MV-4-11 (cell line): Measurements from ENCODE around the gene TRAPPC12.
"Not testable (repeated sequence)": the region's sequence is repeated elsewhere in the genome, so short reads cannot be mapped to it uniquely, and the experiment has no call there.

Source experiments
- DNase-seq: peaks from one replicate; lab custom pipeline; 2025; lab: John Stamatoyannopoulos, UW

Gene TRAPPC12

DNA sequence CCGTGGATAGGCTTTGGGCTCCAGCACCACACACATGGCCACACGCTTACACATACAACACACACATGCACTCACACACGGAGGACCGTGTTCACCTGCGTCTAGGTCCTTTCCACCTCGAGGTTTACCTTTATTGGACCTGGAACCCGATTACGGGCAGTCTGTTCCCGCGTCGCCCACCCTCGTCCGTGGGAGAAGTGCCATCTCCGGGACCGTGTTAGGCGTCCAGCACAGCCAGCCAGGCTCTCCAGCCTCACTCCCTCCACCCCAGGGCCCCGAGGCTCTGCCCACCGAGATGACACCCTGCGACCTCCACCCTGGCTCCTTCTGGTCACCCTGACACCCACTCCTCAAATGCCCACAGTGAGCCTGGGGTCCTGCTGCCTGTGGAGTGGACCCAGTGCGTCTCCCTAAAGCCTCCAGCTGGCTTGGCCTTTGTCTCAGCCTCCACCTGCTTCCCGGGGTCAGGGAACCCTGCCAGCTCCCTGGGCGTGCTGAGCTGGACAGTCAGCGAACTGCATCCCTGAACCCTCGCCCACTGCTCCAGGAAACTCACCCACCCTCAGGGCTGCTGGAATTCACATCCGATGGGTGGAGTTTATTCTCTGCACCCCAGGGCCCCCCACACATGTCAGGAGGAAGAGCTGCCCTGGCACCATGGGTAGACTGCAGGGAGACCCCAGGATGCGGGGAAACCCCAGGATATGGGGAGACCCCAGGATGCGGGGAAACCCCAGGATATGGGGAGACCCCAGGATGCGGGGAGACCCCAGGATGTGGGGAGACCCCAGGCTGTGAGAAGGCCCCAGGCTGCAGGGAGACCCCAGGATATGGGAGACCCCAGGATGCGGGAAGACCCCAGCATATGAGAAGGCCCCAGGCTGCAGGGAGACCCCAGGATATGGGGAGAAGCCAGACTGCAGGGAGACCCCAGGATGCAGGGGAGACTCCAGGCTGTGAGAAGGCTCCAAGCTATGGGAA is 106.8 kb downstream of the TRAPPC12 start:
- no peak for DNase-seq

DNA sequence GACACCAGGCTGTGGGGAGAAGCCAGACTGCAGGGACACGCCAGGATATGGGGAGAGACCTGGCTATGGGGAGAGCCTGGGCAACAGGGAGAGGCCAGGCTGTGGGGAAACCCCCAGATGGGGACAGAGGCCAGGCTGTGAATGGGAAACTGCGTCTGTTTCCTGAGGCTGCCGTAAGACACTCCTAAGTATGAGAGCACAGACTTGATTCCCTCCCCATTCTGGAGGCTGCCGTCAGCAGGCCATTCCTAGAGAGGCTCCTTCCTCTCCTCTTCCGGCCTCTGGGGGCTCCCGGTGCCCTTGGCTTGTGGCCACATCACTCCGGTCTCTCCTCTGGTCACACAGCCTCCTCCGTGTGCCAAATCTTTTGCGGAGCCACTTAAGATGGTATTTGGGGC is 107.5 kb downstream of the TRAPPC12 start:
- DNase-seq, result no peak

GRCh38 chr2:3487432-3487831 is 107.9 kb downstream of the TRAPPC12 start:
- no peak for DNase-seq

- DNase-seq, result no peak
These were observed 108.6 kb downstream of the TRAPPC12 start for GRCh38 chr2:3488061-3488531.

GRCh38 chr2:3488855-3489763 is 109.6 kb downstream of the TRAPPC12 start:
- DNase-seq, result no peak

- no peak for DNase-seq
These were observed 110.2 kb downstream of the TRAPPC12 start for GRCh38 chr2:3489764-3490115.

DNA sequence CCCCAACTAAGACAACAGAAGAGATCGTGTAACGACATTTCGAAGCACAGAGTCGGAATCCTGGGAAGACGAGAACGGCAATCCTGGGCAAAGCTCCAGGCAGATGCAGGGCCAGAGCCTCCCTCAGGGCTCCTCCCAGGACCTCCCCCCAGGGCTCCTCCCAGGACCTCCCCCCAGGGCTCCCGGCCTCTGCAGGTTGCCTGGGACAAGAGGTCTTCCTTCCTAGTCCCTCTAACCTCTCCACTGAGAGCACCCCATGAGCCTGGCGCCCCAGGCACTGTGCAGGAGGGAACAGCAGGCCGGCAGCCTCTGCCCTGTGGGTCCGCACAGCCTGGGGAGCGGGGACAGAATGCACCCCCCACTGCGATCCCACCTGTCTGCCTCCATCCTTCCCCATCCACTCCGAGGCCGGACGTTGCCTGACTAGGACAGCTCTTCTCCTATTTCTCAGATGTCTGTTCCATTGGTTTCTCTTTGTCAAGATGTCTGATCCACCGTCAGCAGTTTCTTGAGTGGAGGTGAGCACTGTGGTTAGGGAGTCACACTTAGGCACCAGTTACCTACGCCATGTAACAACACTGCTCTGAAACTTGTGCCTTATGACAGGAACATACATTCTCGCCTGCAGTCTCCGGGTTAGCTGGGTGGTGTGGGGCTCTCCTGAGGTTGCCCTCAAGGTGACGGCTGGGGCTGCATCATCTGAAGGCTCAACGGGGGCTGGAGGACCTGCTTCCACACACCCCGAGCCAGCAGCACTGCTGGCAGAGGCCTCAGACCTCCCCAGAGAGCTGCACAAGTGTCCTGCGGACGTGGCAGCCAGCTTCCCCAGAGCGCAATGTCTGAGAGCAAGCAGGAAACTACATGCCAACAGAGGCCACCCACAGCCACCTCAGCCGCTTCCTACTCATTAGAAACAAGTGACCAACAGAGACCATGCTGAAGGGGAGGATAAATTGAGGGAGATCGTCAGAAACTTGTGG is 111.0 kb downstream of the TRAPPC12 start:
- peak; percentile 3 for DNase-seq

DNA sequence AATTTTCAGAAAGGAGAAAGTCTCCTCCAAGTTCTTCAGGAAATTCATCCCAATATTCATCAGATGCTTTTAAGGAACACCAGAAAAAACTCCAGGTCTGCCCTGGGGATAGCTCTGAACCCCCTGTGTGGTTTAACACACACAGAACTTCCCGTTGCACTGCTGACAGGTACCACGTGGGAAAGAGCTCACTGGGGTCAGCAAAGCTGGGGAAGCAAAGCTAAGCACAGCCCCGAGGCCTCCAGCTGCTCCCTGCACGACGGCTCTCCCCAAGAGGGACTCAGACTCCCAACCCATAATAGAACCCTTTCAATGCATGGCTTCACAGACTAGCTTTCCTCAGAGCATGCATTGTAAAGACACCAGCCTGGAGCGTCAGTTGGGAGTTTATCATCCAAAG is 111.8 kb downstream of the TRAPPC12 start:
- no peak for DNase-seq

GRCh38 chr2:3491716-3492474 is 112.4 kb downstream of the TRAPPC12 start:
- no peak for DNase-seq

DNA sequence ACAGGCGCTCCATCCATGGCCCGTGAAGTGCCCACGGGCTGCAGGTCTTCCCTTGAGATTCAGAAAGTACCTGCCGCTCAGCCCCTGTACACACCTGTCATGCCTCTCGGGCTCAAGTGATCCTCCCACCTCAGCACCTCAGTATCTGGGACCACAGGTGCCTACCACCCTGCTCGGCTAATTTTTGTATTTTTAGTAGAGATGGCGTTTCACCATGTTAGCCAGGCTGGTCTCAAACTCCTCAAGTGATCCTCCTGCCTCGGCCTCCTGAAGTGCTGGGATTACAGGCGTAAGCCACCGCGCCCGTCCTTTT is 112.9 kb downstream of the TRAPPC12 start:
- DNase-seq, result not testable (repeated sequence)

GRCh38 chr2:3492951-3493614 is 113.6 kb downstream of the TRAPPC12 start:
- no peak for DNase-seq

DNA sequence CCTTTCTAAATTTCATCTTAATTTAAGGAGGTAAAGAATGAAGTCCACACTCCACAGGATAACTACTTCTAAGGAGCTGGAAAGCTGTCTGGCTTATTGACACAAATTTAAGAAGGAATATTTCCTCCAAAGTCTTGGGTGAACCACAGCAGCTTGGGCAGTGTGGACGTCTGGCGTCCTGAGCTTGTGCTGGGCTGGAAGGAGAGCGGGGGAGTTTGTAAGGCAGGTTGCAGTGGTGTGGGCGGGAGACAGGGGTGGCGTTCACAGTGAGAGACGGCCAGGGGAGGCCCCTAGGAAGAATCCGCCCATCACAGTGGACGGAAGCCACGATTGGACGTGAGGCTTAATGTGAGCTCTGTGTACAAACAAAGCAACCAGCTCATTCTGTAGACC is 114.1 kb downstream of the TRAPPC12 start:
- DNase-seq, result no peak

- no peak for DNase-seq
These were observed 115.6 kb downstream of the TRAPPC12 start for GRCh38 chr2:3494984-3495666.

DNA sequence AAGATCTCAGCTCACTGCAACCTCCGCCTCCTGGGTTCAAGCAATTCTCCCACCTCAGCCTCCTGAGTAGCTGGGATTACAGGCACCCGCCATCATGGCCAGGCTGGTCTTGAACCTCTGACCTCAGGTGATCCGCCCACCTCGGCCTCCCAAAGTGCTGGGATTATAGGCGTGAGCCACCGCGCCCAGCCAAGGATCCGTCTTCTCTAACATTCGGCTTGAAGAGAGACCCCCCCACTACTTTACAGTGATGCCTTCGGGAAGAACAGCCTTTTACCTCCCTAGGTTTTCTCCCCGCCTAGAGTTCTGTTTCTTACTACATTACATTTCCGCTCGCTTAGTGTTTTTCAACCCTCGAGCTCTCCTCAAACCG is 117.2 kb downstream of the TRAPPC12 start:
- DNase-seq, result not testable (repeated sequence)

GRCh38 chr2:3498783-3499394 is 119.4 kb downstream of the TRAPPC12 start:
- DNase-seq, result no peak

DNA sequence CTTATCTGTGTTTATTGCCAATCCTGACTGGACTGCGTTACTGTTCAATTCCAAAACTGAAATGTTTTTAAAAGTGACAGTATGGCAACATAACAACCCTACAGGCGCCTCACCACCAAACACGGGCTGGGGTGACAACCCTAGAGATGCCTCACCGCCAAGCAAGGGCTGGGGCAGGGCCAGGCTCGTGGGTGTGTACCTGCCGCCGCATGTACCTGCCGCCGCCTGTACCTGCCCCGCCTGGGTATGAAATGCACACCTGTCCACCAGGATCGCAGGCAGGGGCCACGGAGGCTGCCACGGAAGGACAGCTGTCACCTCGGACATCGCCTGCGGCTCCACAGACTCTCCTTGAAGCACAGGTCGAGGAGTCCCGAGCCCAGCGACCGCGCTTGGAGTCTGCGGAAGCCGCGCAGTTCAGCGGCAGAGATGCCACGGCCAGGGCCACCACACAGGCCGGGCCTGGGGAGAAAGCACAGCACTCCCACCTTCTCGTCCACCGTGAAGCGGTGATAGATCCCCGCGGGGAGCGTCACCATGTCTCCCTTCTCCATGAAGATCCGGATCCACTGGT is 120.9 kb downstream of the TRAPPC12 start:
- DNase-seq, result no peak

DNA sequence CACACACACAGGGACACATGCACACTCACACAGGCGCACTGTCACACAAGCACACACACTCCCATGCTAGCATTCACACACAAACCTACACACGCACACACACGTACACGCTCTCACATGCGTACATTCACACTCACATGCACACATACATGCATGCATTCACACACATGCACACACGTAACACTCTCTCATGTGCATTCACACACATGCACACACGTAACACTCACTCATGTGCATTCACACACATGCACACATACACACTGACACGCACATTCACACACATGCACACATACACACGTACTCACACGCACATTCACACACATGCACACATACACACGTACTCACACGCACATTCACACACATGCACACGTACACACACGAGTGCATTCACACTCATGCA is 123.6 kb downstream of the TRAPPC12 start:
- DNase-seq, result no peak

- DNase-seq, result no peak
These were observed 124.0 kb downstream of the TRAPPC12 start for GRCh38 chr2:3503483-3503882.

DNA sequence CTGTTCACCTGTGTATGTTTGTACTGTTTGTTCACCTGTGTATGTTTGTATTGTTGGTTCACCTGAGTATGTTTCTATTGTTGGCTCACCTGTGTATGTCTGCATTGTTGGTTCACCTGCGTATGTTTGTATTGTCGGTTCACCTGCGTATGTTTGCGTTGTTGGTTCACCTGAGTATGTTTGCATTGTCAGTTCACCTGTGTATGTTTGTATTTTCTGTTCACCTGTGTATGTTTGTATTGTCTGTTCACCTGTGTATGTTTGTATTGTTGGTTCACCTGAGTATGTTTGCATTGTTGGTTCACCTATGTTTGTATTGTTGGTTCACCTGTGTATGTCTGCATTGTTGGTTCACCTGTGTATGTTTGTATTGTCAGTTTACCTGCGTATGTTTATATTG is 125.2 kb downstream of the TRAPPC12 start:
- DNase-seq, result no peak
